Endothelial cell of umbilical vein (primary cell): Measurements from ENCODE around the gene LYRM4. TPM values are rescaled to one million over a fixed set of nuclear protein-coding genes. Genes with fewer than 3 reads are reported as not detected.

Experiments
- BruUV-seq: library from RNA; stranded (reverse); fragments of 400-500 nt; replicated peaks from 2 replicates; lab custom pipeline; 2021; lab: Mats Ljungman, UMichigan
- CTCF ChIA-PET: fragments of 300-600, 350-600 bp; sonication (Branson Sonifier 250); formaldehyde crosslinking; loops from one replicate; lab custom pipeline; 2021; ENCODE audit warnings: antibody characterized with exemption, inconsistent platforms; lab: Charles Lee
- POLR2A ChIA-PET: fragments of 300-600, 350-600 bp; sonication (Branson Sonifier 250); formaldehyde crosslinking; loops from one replicate; lab custom pipeline; 2021; ENCODE audit warnings: antibody characterized with exemption, inconsistent platforms; lab: Charles Lee
- DNase-seq: peaks from one replicate; pipeline ENCODE4 v3.0.0-alpha.2; 2011; ENCODE audit warnings: low read depth, low spot score
- FAIRE-seq: peaks from 2 replicates; lab custom pipeline; 2011; peaks lifted over from hg19 to GRCh38; lab: Jason Lieb, UNC
- H2AFZ ChIP-seq: 2 replicates; pipeline ENCODE4 v1.6.0; 2012; ENCODE audit warnings: low read depth, low read length, control low read depth, inconsistent platforms
- H3K27ac ChIP-seq: 2 replicates; pipeline ENCODE4 v1.5.1; 2011; ENCODE audit warnings: low read depth, mild to moderate bottlenecking, control low read depth, low read length, moderate library complexity; ENCODE audit not compliant: insufficient read depth
- H3K27me3 ChIP-seq, 2 experiments: 2 replicates each; pipeline versions ENCODE4 v1.6.0 to v1.6.1; 2011; ENCODE audit warnings: low read length in 2 of 2, mixed read lengths in 1 of 2; ENCODE audit not compliant: control insufficient read depth in 2 of 2, insufficient read depth in 2 of 2
- H3K36me3 ChIP-seq, 2 experiments: 2 replicates in 1 of 2; 3 replicates in 1 of 2; pipeline ENCODE4 v1.5.1; 2011; ENCODE audit warnings: low read length in 2 of 2, mild to moderate bottlenecking in 1 of 2, moderate library complexity in 1 of 2; ENCODE audit not compliant: control insufficient read depth in 2 of 2, insufficient read depth in 2 of 2; ENCODE audit errors: extremely low read depth in 1 of 2
- H3K4me1 ChIP-seq: 3 replicates; pipeline ENCODE4 v1.5.1; 2011; ENCODE audit warnings: mild to moderate bottlenecking, low read length; ENCODE audit not compliant: control insufficient read depth, insufficient read depth; ENCODE audit errors: extremely low read depth
- H3K4me2 ChIP-seq: 2 replicates; pipeline ENCODE4 v1.6.1; 2011; ENCODE audit warnings: low read length, control low read depth, mixed read lengths; ENCODE audit not compliant: insufficient read depth
- H3K4me3 ChIP-seq, 3 experiments: fragments of 200-600 bp in 1 of 3; sonication (generic), shearing (Covaris generic) in 1 of 3; replicated peaks in 1 of 3; 2 replicates each; pipeline ENCODE4 v1.5.1; 2011 to 2016; ENCODE audit warnings: control low read depth in 3 of 3, low read length in 3 of 3, mild to moderate bottlenecking in 2 of 3, inconsistent platforms in 1 of 3, low read depth in 1 of 3, moderate library complexity in 1 of 3; ENCODE audit not compliant: insufficient read depth in 1 of 3
- H3K79me2 ChIP-seq: 2 replicates; pipeline ENCODE4 v1.6.0; 2012; ENCODE audit warnings: low read length, inconsistent platforms; ENCODE audit not compliant: control insufficient read depth, insufficient read depth
- H3K9ac ChIP-seq: replicated peaks from 2 replicates; pipeline ENCODE3; 2011; ENCODE audit warnings: low read length, control low read depth; ENCODE audit not compliant: insufficient read depth; ENCODE audit errors: extremely low read depth
- H3K9me1 ChIP-seq: replicated peaks from 3 replicates; pipeline ENCODE4 v1.6.0; 2011; ENCODE audit warnings: mild to moderate bottlenecking, low read length; ENCODE audit not compliant: control insufficient read depth, insufficient read depth; ENCODE audit errors: extremely low read depth
- H3K9me3 ChIP-seq: replicated peaks from 2 replicates; pipeline ENCODE4 v1.5.1; 2012; ENCODE audit warnings: low read length, inconsistent platforms; ENCODE audit not compliant: control insufficient read depth, insufficient read depth
- H4K20me1 ChIP-seq: replicated peaks from 2 replicates; pipeline ENCODE3; 2011; ENCODE audit warnings: mild to moderate bottlenecking, low read length; ENCODE audit not compliant: control insufficient read depth, insufficient read depth; ENCODE audit errors: extremely low read depth
- EZH2 ChIP-seq: IDR thresholded peaks from 2 replicates; pipeline ENCODE4 v1.6.1; 2012; ENCODE audit warnings: borderline replicate concordance, low read depth, mild to moderate bottlenecking, moderate library complexity, low read length, inconsistent platforms; ENCODE audit not compliant: severe bottlenecking
- FOS ChIP-seq: IDR thresholded peaks from 2 replicates; pipeline ENCODE4 v1.6.1; 2011; ENCODE audit warnings: mild to moderate bottlenecking, low read length, moderate library complexity, borderline replicate concordance; ENCODE audit not compliant: insufficient read depth
- GATA2 ChIP-seq: IDR thresholded peaks from 2 replicates; pipeline ENCODE4 v1.7.0; 2011; ENCODE audit warnings: low read depth, mild to moderate bottlenecking, moderate library complexity, mixed read lengths, low read length; ENCODE audit not compliant: insufficient read length, insufficient read depth
- JUN ChIP-seq: IDR thresholded peaks from 2 replicates; pipeline ENCODE4 v1.6.1; 2011; ENCODE audit warnings: borderline replicate concordance, low read depth; ENCODE audit not compliant: insufficient read length, insufficient read depth
- MYC ChIP-seq: IDR thresholded peaks from one replicate; pipeline ENCODE4 v1.6.1; 2011; ENCODE audit warnings: mild to moderate bottlenecking, low read depth, low read length
- POLR2A ChIP-seq: IDR thresholded peaks from 2 replicates; pipeline ENCODE4 v1.6.1; 2012; ENCODE audit warnings: low read depth, mild to moderate bottlenecking, control low read depth, low read length
- POLR2AphosphoS5 ChIP-seq: IDR thresholded peaks from 2 replicates; pipeline ENCODE4 v1.6.1; 2012; ENCODE audit warnings: low read depth, mild to moderate bottlenecking, control low read depth, low read length, moderate library complexity; ENCODE audit not compliant: insufficient read depth
- dilution Hi-C: fragments of 300-500 bp; cut with MboI; formaldehyde crosslinking; loops from one replicate; pipeline ENCODE4 v1.15.0; 2019; ENCODE audit warnings: low sequenced_read_pairs; ENCODE audit not compliant: extremely low pct_ligation_motif_present
- intact Hi-C: fragments of 100-400 bp; cut with micrococcal nuclease; formaldehyde crosslinking; loops from one replicate; pipeline ENCODE4 v1.10.0; 2022
- polyA plus RNA-seq, 4 experiments: library from polyadenylated mRNA; depleted of rRNA in 3 of 4; stranded (reverse) in 3 of 4; unstranded in 1 of 4; fragments of >200 nt; gene quantifications; 2 replicates each; pipeline versions ENCODE4 v1.2.1 to v1.2.3, GENCODE V29; 2011 to 2012; ENCODE audit warnings: missing spikeins in 1 of 4
- total RNA-seq: library from RNA; stranded (reverse); gene quantifications from 2 replicates; pipeline ENCODE4 v1.2.3, GENCODE V29; 2021
- TF ChIP-seq, protein P1 (sequence below), 2 donors: IDR thresholded peaks; 1 replicate in 1 of 2; 2 replicates in 1 of 2; pipeline ENCODE4 v1.5.1; 2011; ENCODE audit warnings: low read length in 2 of 2, mild to moderate bottlenecking in 2 of 2, moderate library complexity in 2 of 2, control low read depth in 1 of 2, inconsistent platforms in 1 of 2, low read depth in 1 of 2; ENCODE audit not compliant: insufficient read depth in 1 of 2; ENCODE audit errors: extremely low read depth in 1 of 2
- TF ChIP-seq, protein P2 (sequence below): IDR thresholded peaks from 2 replicates; pipeline ENCODE4 v1.6.1; 2011; ENCODE audit not compliant: insufficient read depth, insufficient read length

The LYRM4 gene
- total and polyA plus RNA-seq, 2 donors (not counting 3 experiments of a cell fraction or from before 2014, with no cell fraction given): 39.5 to 44.0 TPM

DNA sequence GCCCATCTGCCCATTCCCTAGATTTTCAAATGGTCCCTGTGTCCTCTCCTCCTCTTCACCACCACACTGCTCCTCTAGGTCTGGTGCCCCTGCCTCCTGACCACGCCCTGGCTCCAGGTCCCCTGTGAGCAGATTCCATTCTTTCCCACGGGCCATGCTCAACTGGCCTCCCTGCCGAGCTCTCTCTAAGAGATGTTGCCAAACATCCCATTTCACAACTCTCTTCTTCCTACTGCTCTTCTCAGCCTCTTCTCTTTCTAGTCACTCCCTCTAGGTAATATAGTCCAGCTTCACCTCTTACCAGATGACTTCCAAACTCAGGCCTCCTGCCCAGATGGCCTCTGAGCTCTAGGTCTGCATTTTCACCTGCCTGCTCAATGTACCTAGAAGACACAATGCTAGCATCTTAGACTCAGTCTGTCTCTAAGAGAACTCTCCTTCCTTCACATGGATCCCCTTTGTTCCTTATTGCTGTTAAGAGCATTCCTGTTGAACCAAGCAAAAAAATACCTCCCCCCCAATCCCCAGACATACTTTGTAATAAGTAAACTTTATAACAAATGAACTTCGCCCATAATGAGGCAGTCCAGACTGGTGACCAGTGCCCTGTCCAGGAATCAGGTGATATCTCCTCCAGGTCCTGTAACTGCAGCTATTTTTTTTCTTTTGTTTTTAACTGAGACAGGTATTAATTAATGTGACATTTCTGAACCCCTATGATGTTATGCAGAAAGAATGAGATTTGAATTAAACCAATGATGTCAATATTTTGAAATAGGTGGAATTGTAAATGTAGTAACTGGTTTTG lies 79.0 kb downstream of the LYRM4 start:
- DNase-seq (no peak), FAIRE-seq (no peak)
- no peaks in the 10 kb centered on the region for H3K9me3 ChIP-seq
- H3K4me1 ChIP-seq: no peaks in the 10 kb centered on the region
- H3K27me3 ChIP-seq: no peaks in the 10 kb centered on the region
- H3K36me3 ChIP-seq: no peaks in the 10 kb centered on the region
- H4K20me1 ChIP-seq: no peaks in the 10 kb centered on the region
- dilution Hi-C loops (no loop called here), intact Hi-C loops (no loop called here)
- POLR2A ChIA-PET: no interaction called here
- CTCF ChIA-PET: interaction anchor here (0.7 to 1.8 kb wide), 3 partner anchors 38 to 198 kb away, joined by 3 to 4 read pairs (median 3); no protein-coding TSS in a partner anchor
- H3K9ac ChIP-seq: no peak overlapping the region
- H3K4me2 ChIP-seq: no peak overlapping the region
- H3K79me2 ChIP-seq: no peaks in the 10 kb centered on the region
- H3K4me3 ChIP-seq: no peak overlapping the region
- BruUV-seq: no TSS peak
- no peak overlapping the region for H2AFZ ChIP-seq
- no peaks in the 10 kb centered on the region for H3K9me1 ChIP-seq
- TF ChIP-seq JUN (no peak), POLR2AphosphoS5 (no peak), EZH2 (no peak), MYC (no peak), FOS (no peak), POLR2A (no peak), GATA2 (no peak)
- TF ChIP-seq, protein P1, sequence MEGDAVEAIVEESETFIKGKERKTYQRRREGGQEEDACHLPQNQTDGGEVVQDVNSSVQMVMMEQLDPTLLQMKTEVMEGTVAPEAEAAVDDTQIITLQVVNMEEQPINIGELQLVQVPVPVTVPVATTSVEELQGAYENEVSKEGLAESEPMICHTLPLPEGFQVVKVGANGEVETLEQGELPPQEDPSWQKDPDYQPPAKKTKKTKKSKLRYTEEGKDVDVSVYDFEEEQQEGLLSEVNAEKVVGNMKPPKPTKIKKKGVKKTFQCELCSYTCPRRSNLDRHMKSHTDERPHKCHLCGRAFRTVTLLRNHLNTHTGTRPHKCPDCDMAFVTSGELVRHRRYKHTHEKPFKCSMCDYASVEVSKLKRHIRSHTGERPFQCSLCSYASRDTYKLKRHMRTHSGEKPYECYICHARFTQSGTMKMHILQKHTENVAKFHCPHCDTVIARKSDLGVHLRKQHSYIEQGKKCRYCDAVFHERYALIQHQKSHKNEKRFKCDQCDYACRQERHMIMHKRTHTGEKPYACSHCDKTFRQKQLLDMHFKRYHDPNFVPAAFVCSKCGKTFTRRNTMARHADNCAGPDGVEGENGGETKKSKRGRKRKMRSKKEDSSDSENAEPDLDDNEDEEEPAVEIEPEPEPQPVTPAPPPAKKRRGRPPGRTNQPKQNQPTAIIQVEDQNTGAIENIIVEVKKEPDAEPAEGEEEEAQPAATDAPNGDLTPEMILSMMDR (IDR thresholded peaks at IDR 0.05; ENCODE audit: extremely low read depth in 1 of 2, insufficient read depth in 1 of 2, low read depth in 1 of 2, low read length in 2 of 2): no peak
- TF ChIP-seq, protein P2, sequence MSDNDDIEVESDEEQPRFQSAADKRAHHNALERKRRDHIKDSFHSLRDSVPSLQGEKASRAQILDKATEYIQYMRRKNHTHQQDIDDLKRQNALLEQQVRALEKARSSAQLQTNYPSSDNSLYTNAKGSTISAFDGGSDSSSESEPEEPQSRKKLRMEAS: no peak
- no peak overlapping the region for H3K27ac ChIP-seq
